NCI-H187 treated with DMSO at 0.1 percent for 48 hours (cell line): Measurements from ENCODE around the gene UCN2.
"Not testable (repeated sequence)": the region's sequence is repeated elsewhere in the genome, so short reads cannot be mapped to it uniquely, and the experiment has no call there.

Experiments used
- DNase-seq: peaks from one replicate; lab custom pipeline; 2025; lab: John Stamatoyannopoulos, UW

Gene UCN2

GRCh38 chr3:48536116-48536515 is 27.5 kb downstream of the UCN2 start:
- DNase-seq: no peak

GRCh38 chr3:48535578-48535977 is 28.0 kb downstream of the UCN2 start:
- DNase-seq: no peak

GRCh38 chr3:48532977-48533337 is 30.6 kb downstream of the UCN2 start:
- DNase-seq: no peak

GRCh38 chr3:48532271-48532976 is 31.2 kb downstream of the UCN2 start:
- DNase-seq: no peak

GRCh38 chr3:48530701-48531100 is 32.9 kb downstream of the UCN2 start:
- DNase-seq: not testable (repeated sequence)

GRCh38 chr3:48528754-48529153 is 34.8 kb downstream of the UCN2 start:
- DNase-seq: no peak

GRCh38 chr3:48528048-48528447 is 35.5 kb downstream of the UCN2 start:
- no peak for DNase-seq

- DNase-seq: no peak
These were observed 38.6 kb downstream of the UCN2 start for GRCh38 chr3:48524970-48525369.

- DNase-seq: no peak
These were observed 41.9 kb downstream of the UCN2 start for GRCh38 chr3:48521635-48522034.

- DNase-seq: no peak
These were observed 44.3 kb downstream of the UCN2 start for GRCh38 chr3:48519277-48519643.

GRCh38 chr3:48518638-48519276 is 44.8 kb downstream of the UCN2 start:
- DNase-seq: no peak

- no peak for DNase-seq
These were observed 45.5 kb downstream of the UCN2 start for GRCh38 chr3:48518069-48518468.

- no peak for DNase-seq
These were observed 47.0 kb downstream of the UCN2 start for GRCh38 chr3:48516571-48516970.

- no peak for DNase-seq
These were observed 49.0 kb downstream of the UCN2 start for GRCh38 chr3:48514431-48515227.
